SK-N-SH (cell line): ENCODE data around the gene KLHL17. TPM values are rescaled to one million over a fixed set of nuclear protein-coding genes. Genes with fewer than 3 reads are reported as not detected.

Experiments used
- CTCF ChIA-PET: fragments of 300-600, 350-600 bp; formaldehyde crosslinking; extraction: SDS; loops from one replicate; lab custom pipeline; 2021; lab: Yijun Ruan, JAX
- POLR2A ChIA-PET: fragments of 350-600 bp; sonication (Branson Sonifier 250); formaldehyde crosslinking; extraction: SDS; loops from one replicate; lab custom pipeline; 2020; ENCODE audit warnings: antibody characterized with exemption, inconsistent platforms; lab: Yijun Ruan, JAX
- DNase-seq: peaks from one replicate; pipeline ENCODE4 v3.0.0; 2012
- H2AFZ ChIP-seq: fragments of 200-600 bp; sonication (generic); 2 replicates; pipeline ENCODE4 v1.8.1; 2016; ENCODE audit warnings: antibody characterized with exemption, mild to moderate bottlenecking, low read depth
- H3F3A ChIP-seq: fragments of 200-600 bp; sonication (generic); replicated peaks from 2 replicates; pipeline ENCODE3; 2016; ENCODE audit warnings: antibody characterized with exemption, mild to moderate bottlenecking; ENCODE audit not compliant: insufficient read depth
- H3K27ac ChIP-seq, 2 experiments: fragments of 200-500 bp in 1 of 2; fragments of 200-600 bp in 1 of 2; sonication (Bioruptor generic) in 1 of 2; sonication (generic), shearing (Covaris generic) in 1 of 2; 2 replicates each; pipeline versions ENCODE4 v1.5.1 to v1.6.1; 2014 to 2016; ENCODE audit warnings: low read depth in 2 of 2, inconsistent platforms in 1 of 2, low read length in 1 of 2, mild to moderate bottlenecking in 1 of 2, mixed read lengths in 1 of 2
- H3K27me3 ChIP-seq: fragments of 200-600 bp; sonication (generic), shearing (Covaris generic); 2 replicates; pipeline ENCODE4 v1.6.1; 2016; ENCODE audit warnings: mixed run types; ENCODE audit not compliant: insufficient read depth
- H3K36me3 ChIP-seq, 2 experiments: fragments of 200-500 bp in 1 of 2; fragments of 200-600 bp in 1 of 2; sonication (Bioruptor generic) in 1 of 2; sonication (generic) in 1 of 2; replicated peaks in 1 of 2; 2 replicates each; pipeline versions ENCODE3 to v1.5.1; 2014 to 2016; ENCODE audit warnings: low read length in 1 of 2, mild to moderate bottlenecking in 1 of 2; ENCODE audit not compliant: insufficient read depth in 2 of 2, control insufficient read depth in 1 of 2
- H3K4me1 ChIP-seq, 2 experiments: fragments of 200-500 bp in 1 of 2; fragments of 200-600 bp in 1 of 2; sonication (Bioruptor generic) in 1 of 2; sonication (generic), shearing (Covaris generic) in 1 of 2; 2 replicates each; pipeline versions ENCODE4 v1.5.1 to v1.6.1; 2014 to 2016; ENCODE audit warnings: low read depth in 1 of 2, low read length in 1 of 2, mixed run types in 1 of 2; ENCODE audit not compliant: insufficient read depth in 2 of 2, control insufficient read depth in 1 of 2
- H3K4me2 ChIP-seq: fragments of 200-600 bp; sonication (generic), shearing (Covaris generic); 2 replicates; pipeline ENCODE4 v1.6.1; 2017; ENCODE audit warnings: mixed run types
- H3K4me3 ChIP-seq, 2 experiments: fragments of 200-500 bp in 1 of 2; fragments of 200-600 bp in 1 of 2; sonication (Bioruptor generic) in 1 of 2; sonication (generic), shearing (Covaris generic) in 1 of 2; 2 replicates each; pipeline versions ENCODE4 v1.5.1 to v1.8.1; 2014 to 2016; ENCODE audit warnings: low read depth in 2 of 2, inconsistent platforms in 1 of 2, low read length in 1 of 2, mild to moderate bottlenecking in 1 of 2, mixed read lengths in 1 of 2, moderate library complexity in 1 of 2
- H3K79me2 ChIP-seq: fragments of 200-600 bp; sonication (generic); 2 replicates; pipeline ENCODE4 v1.8.1; 2017; ENCODE audit warnings: mild to moderate bottlenecking; ENCODE audit not compliant: insufficient read depth
- H3K9ac ChIP-seq: fragments of 200-600 bp; sonication (generic); 2 replicates; pipeline ENCODE4 v1.6.1; 2017; ENCODE audit warnings: mixed run types
- H3K9me2 ChIP-seq: fragments of 200-600 bp; sonication (generic); 2 replicates; pipeline ENCODE4 v1.6.1; 2017; ENCODE audit warnings: mixed run types
- H3K9me3 ChIP-seq: fragments of 200-600 bp; sonication (generic); 2 replicates; pipeline ENCODE4 v1.6.1; 2017; ENCODE audit warnings: mixed run types, mild to moderate bottlenecking, moderate library complexity
- H4K20me1 ChIP-seq: fragments of 200-600 bp; sonication (generic); 2 replicates; pipeline ENCODE4 v1.6.1; 2017; ENCODE audit warnings: mild to moderate bottlenecking, mixed run types; ENCODE audit not compliant: insufficient read depth
- CHD2 ChIP-seq: fragments of 150-350 bp; IDR thresholded peaks from 2 replicates; pipeline ENCODE4 v1.6.1; 2018; ENCODE audit warnings: low read length; ENCODE audit not compliant: partially characterized antibody
- ELF1 ChIP-seq: IDR thresholded peaks from 2 replicates; pipeline ENCODE4 v1.4.0; 2012
- EP300 ChIP-seq, 2 experiments: IDR thresholded peaks; 2 replicates each; pipeline versions ENCODE4 v1.4.0 to v1.6.1; 2012; ENCODE audit warnings: borderline replicate concordance in 1 of 2, low read depth in 1 of 2, low read length in 1 of 2
- EZH2phosphoT487 ChIP-seq: fragments of 200-600 bp; sonication (generic); IDR thresholded peaks from 2 replicates; pipeline ENCODE4 v1.6.1; 2017; ENCODE audit warnings: low read depth, mixed run types, mild to moderate bottlenecking, antibody characterized with exemption, moderate library complexity, borderline replicate concordance
- FOXM1 ChIP-seq: IDR thresholded peaks from 2 replicates; pipeline ENCODE4 v1.4.0; 2012; ENCODE audit warnings: low read depth, mild to moderate bottlenecking
- GABPA ChIP-seq: IDR thresholded peaks from 2 replicates; pipeline ENCODE4 v1.4.0; 2012; ENCODE audit warnings: low read depth, mild to moderate bottlenecking
- MEF2A ChIP-seq: IDR thresholded peaks from 2 replicates; pipeline ENCODE4 v1.4.0; 2012; ENCODE audit warnings: low read depth, borderline replicate concordance
- MXI1 ChIP-seq: IDR thresholded peaks from 2 replicates; pipeline ENCODE4 v1.6.1; 2012; ENCODE audit warnings: mild to moderate bottlenecking, low read depth, low read length, improper control_type of control experiment
- NFIC ChIP-seq: IDR thresholded peaks from 2 replicates; pipeline ENCODE4 v1.4.0; 2012; ENCODE audit warnings: borderline replicate concordance
- NRF1 ChIP-seq: IDR thresholded peaks from 2 replicates; pipeline ENCODE4 v1.6.1; 2012; ENCODE audit warnings: low read depth, mild to moderate bottlenecking, low read length
- POLR2AphosphoS5 ChIP-seq: IDR thresholded peaks from 2 replicates; pipeline ENCODE4 v1.6.1; 2012; ENCODE audit warnings: low read depth, low read length
- RAD21 ChIP-seq: IDR thresholded peaks from 2 replicates; pipeline ENCODE4 v1.6.1; 2012; ENCODE audit warnings: mild to moderate bottlenecking, low read length
- RCOR1 ChIP-seq: fragments of 150-350 bp; IDR thresholded peaks from 2 replicates; pipeline ENCODE4 v1.6.1; 2017; ENCODE audit warnings: antibody characterized with exemption, low read length
- SMC3 ChIP-seq: IDR thresholded peaks from 2 replicates; pipeline ENCODE4 v1.6.1; 2012; ENCODE audit warnings: low read depth, low read length, improper control_type of control experiment
- TEAD4 ChIP-seq: IDR thresholded peaks from 2 replicates; pipeline ENCODE4 v1.4.0; 2012; ENCODE audit warnings: mild to moderate bottlenecking, borderline replicate concordance; ENCODE audit not compliant: insufficient read depth
- YY1 ChIP-seq: IDR thresholded peaks from 2 replicates; pipeline ENCODE4 v1.4.0; 2012; ENCODE audit warnings: low read depth, mild to moderate bottlenecking
- WGBS: methylation state at CpG from one replicate; pipeline ENCODE4 v1.1.6; 2017; ENCODE audit warnings: low lambda C conversion rate; 5-methylcytosine and 5-hydroxymethylcytosine counted together
- polyA plus RNA-seq, 3 experiments: library from polyadenylated mRNA; depleted of rRNA; stranded (reverse); fragments of >200 nt; gene quantifications; 2 replicates each; pipeline ENCODE4 v1.2.3, GENCODE V29; 2012
- TF ChIP-seq, protein P1 (sequence below): IDR thresholded peaks from 2 replicates; pipeline ENCODE4 v1.4.0; 2012; ENCODE audit warnings: low read depth, borderline replicate concordance
- TF ChIP-seq, protein P2 (sequence below): fragments of 150-350 bp; IDR thresholded peaks from 2 replicates; pipeline ENCODE4 v1.6.1; 2016; ENCODE audit warnings: mild to moderate bottlenecking, low read depth, low read length

The KLHL17 gene
- polyA plus RNA-seq, 1 of the 3 experiments (the other 2 are of a cell fraction): 27.3 TPM

DNA sequence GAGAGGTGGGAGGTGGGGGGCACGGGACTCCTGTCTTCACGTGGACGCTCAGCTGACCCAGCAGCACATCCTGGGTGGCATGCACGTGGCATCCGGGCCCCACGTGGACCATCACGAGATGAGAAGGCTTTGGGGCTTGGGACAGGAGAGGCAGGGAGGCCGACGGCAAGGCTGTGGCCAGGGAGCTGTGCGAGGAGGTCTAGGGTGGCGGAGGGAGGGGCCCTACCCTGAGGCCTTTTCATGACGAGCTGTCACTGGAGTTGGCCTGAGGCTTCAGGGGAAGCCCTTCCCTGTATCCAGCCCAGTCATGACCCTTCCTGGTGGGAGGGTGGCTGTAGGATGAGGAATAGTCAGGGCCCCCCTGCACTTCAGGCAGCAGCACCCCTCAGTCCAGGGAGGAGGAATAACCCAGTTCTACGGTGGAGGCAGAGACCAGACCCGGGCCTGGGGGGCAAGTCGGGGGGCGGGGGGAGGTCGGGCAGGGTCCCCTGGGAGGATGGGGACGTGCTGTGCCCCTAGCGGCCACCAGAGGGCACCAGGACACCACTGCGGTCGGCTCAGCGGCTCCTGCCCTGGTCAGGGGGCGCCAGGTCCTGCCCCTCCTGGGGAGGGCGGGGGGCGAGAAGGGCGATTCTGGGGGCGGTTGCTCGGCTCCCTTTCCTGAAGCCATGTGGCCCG, 23.6 kb downstream of the KLHL17 start (continued):
- TF ChIP-seq FOXM1: no peak
- TF ChIP-seq EZH2phosphoT487: no peak
- TF ChIP-seq CHD2: no peak
- no peak for TF ChIP-seq RCOR1
- TF ChIP-seq SMC3: peak; percentile 56
- TF ChIP-seq YY1: no peak
- TF ChIP-seq, protein P1, sequence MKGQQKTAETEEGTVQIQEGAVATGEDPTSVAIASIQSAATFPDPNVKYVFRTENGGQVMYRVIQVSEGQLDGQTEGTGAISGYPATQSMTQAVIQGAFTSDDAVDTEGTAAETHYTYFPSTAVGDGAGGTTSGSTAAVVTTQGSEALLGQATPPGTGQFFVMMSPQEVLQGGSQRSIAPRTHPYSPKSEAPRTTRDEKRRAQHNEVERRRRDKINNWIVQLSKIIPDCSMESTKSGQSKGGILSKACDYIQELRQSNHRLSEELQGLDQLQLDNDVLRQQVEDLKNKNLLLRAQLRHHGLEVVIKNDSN: no peak
- TF ChIP-seq MXI1: no peak
- no peak for TF ChIP-seq EP300 (IDR thresholded peaks at IDR 0.05; ENCODE audit: borderline replicate concordance in 1 of 2, low read depth in 1 of 2, low read length in 1 of 2)
- TF ChIP-seq, all 33 proteins: peak for 3

- Histone ChIP-seq H2AFZ (no peak overlapping the region), H3K4me2 (peak overlapping the region; percentile 63; the same call in 1 of the 2 replicates), H3K4me1 (peaks cover 0 to 9% of the 10 kb centered on the region in 2 experiments; a peak in 1 of 4 replicates), H3K79me2 (no peaks in the 10 kb centered on the region), H3F3A (no peaks in the 10 kb centered on the region), H3K27me3 (peaks cover 30% of the 10 kb centered on the region; the same call in 1 of the 2 replicates), H3K27ac (no peak overlapping the region), H3K9me2 (no peaks in the 10 kb centered on the region), H3K4me3 (peak overlapping the region in 1 of 2 experiments; percentile 32; a peak in 1 of 4 replicates), H4K20me1 (no peaks in the 10 kb centered on the region), H3K9me3 (no peaks in the 10 kb centered on the region), H3K9ac (no peak overlapping the region), H3K36me3 (no peaks in the 10 kb centered on the region)
- POLR2A ChIA-PET: no interaction called here
- CTCF ChIA-PET: interaction anchor here (0.6 to 9.1 kb wide), 37 partner anchors 8 to 364 kb away, joined by 3 to 246 read pairs (median 4); partner anchors contain the start of genes AGRN, HES4, ISG15 and KLHL17
- no peak for DNase-seq
- TF ChIP-seq TEAD4: no peak
- no peak for TF ChIP-seq NFIC
- TF ChIP-seq NRF1: no peak
- no peak for TF ChIP-seq EZH2phosphoT487
- no peak for TF ChIP-seq POLR2AphosphoS5
- no peak for TF ChIP-seq MXI1
- TF ChIP-seq, protein P2, sequence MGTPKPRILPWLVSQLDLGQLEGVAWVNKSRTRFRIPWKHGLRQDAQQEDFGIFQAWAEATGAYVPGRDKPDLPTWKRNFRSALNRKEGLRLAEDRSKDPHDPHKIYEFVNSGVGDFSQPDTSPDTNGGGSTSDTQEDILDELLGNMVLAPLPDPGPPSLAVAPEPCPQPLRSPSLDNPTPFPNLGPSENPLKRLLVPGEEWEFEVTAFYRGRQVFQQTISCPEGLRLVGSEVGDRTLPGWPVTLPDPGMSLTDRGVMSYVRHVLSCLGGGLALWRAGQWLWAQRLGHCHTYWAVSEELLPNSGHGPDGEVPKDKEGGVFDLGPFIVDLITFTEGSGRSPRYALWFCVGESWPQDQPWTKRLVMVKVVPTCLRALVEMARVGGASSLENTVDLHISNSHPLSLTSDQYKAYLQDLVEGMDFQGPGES: no peak
- no peak for TF ChIP-seq GABPA
- TF ChIP-seq RAD21: no peak
- no peak for TF ChIP-seq ELF1
- no peak for TF ChIP-seq MEF2A
- no peak for TF ChIP-seq EP300 (IDR thresholded peaks at IDR 0.05; ENCODE audit: borderline replicate concordance in 1 of 2, low read depth in 1 of 2, low read length in 1 of 2)
- no peak for TF ChIP-seq CHD2
- WGBS: 40% methylated on average over 11 of the region's 12 CpGs
These were observed 24.1 kb downstream of the KLHL17 start for GRCh38 chr1:984476-984814.
